ENCODE results near the gene CBR1. TPM values are rescaled to one million over a fixed set of nuclear protein-coding genes. Genes with fewer than 3 reads are reported as not detected.

The CBR1 gene
- total and polyA plus RNA-seq, 3 donors from 2014 or later: 44.1 to 137 (median 78.9) TPM

GRCh38 chr21:36055551-36055950 is 14.3 kb upstream of the CBR1 start:
- intact Hi-C loops (cut with DNase I; ENCODE audit: low total_unique reads): no loop called here
- H3K4me3 ChIP-seq: no peak overlapping the region
- no peaks in the 10 kb centered on the region for H3K9me3 ChIP-seq
- no peak for DNase-seq
- no peak overlapping the region for H3K27ac ChIP-seq
- no peaks in the 10 kb centered on the region for H3K36me3 ChIP-seq (ENCODE audit: low read depth, missing control alignments)
- no peaks in the 10 kb centered on the region for H3K27me3 ChIP-seq
- no peak for TF ChIP-seq POLR2A (IDR thresholded peaks at IDR 0.05)
- TF ChIP-seq CTCF (IDR thresholded peaks at IDR 0.05): no peak
- peaks cover 6% of the 10 kb centered on the region for H3K4me1 ChIP-seq
- WGBS, 2 donors: 93% methylated on average over 3 of the region's 3 CpGs

GRCh38 chr21:36059823-36060158 is 10.0 kb upstream of the CBR1 start:
- 0 to 1% methylated on average over 23 to 28 of the region's 34 CpGs for WGBS, 2 donors
- no peak for TF ChIP-seq POLR2A (IDR thresholded peaks at IDR 0.05)
- TF ChIP-seq CTCF (IDR thresholded peaks at IDR 0.05): no peak
- H3K9me3 ChIP-seq: no peaks in the 10 kb centered on the region
- peak overlapping the region; percentile 77 to 92 for H3K27ac ChIP-seq
- H3K4me1 ChIP-seq: peaks cover 13% of the 10 kb centered on the region
- H3K4me3 ChIP-seq: peak overlapping the region; percentile 79 to 92
- peak; percentile 73 for DNase-seq
- no peaks in the 10 kb centered on the region for H3K36me3 ChIP-seq (ENCODE audit: low read depth, missing control alignments)
- no peaks in the 10 kb centered on the region for H3K27me3 ChIP-seq
- intact Hi-C loops (cut with DNase I; ENCODE audit: low total_unique reads): no loop called here

- intact Hi-C loops (cut with DNase I; ENCODE audit: low total_unique reads): no loop called here
- WGBS, 2 donors: 0 to 1% methylated on average over 16 to 56 of the region's 57 CpGs
These were observed 9.5 kb upstream of the CBR1 start, which contains the start of gene SETD4 for GRCh38 chr21:36060159-36060921. Gene SETD4 (minus strand): TSS chr21:36060526. CDS start chr21:36058888, 1,638 bp downstream.

GRCh38 chr21:36061445-36061844 is 8.4 kb upstream of the CBR1 start:
- intact Hi-C loops (cut with DNase I; ENCODE audit: low total_unique reads): no loop called here
- 84 to 86% methylated on average over 2 of the region's 2 CpGs for WGBS, 2 donors

More at GRCh38 chr21:36060159-36060921, 9.5 kb upstream of the CBR1 start, which contains the start of gene SETD4:
- H3K4me3 ChIP-seq: peak within 1 kb of the TSS; percentile 79 to 92
- peak; percentile 96 for DNase-seq
- H3K27me3 ChIP-seq: no peaks in the 10 kb centered on the region
- H3K27ac ChIP-seq: peak within 1 kb of the TSS; percentile 77 to 92
- TF ChIP-seq POLR2A (IDR thresholded peaks at IDR 0.05) (peak; percentile 42), CTCF (IDR thresholded peaks at IDR 0.05) (no peak)
- no peaks in the 10 kb centered on the region for H3K9me3 ChIP-seq
- no peaks in the 10 kb centered on the region for H3K36me3 ChIP-seq (ENCODE audit: low read depth, missing control alignments)
- H3K4me1 ChIP-seq: peaks cover 13% of the 10 kb centered on the region

More at GRCh38 chr21:36061445-36061844, 8.4 kb upstream of the CBR1 start:
- Histone ChIP-seq H3K36me3 (ENCODE audit: low read depth, missing control alignments) (no peaks in the 10 kb centered on the region), H3K27ac (no peak overlapping the region), H3K4me3 (no peak overlapping the region), H3K9me3 (no peaks in the 10 kb centered on the region), H3K4me1 (peaks cover 13% of the 10 kb centered on the region), H3K27me3 (no peaks in the 10 kb centered on the region)
- TF ChIP-seq CTCF (IDR thresholded peaks at IDR 0.05) (no peak), POLR2A (IDR thresholded peaks at IDR 0.05) (no peak)
- DNase-seq: no peak

All from testis (tissue), 3 donors.